Esophagus muscularis mucosa (tissue), 4 donors: ENCODE measurements around the gene OR4D9.

ENCODE experiments used
- CTCF ChIP-seq, 3 experiments: fragments of 200-600 bp in 2 of 3; fragments of 450-650 bp in 1 of 3; sonication (generic) in 2 of 3; IDR thresholded peaks; one replicate each; pipeline ENCODE4 v1.5.1; 2017 to 2019; ENCODE audit warnings: antibody characterized with exemption in 3 of 3, mild to moderate bottlenecking in 2 of 3, moderate library complexity in 1 of 3
- EP300 ChIP-seq: sonication (generic); formaldehyde crosslinking; IDR thresholded peaks from one replicate; pipeline ENCODE4 v1.6.1; 2017; ENCODE audit warnings: antibody characterized with exemption
- POLR2A ChIP-seq: fragments of 450-650 bp; IDR thresholded peaks from one replicate; pipeline ENCODE4 v1.6.1; 2017; ENCODE audit warnings: antibody characterized with exemption, moderate library complexity, mild to moderate bottlenecking, low read depth
- POLR2AphosphoS5 ChIP-seq, 2 donors: sonication (generic); formaldehyde crosslinking; IDR thresholded peaks; one replicate each; pipeline ENCODE4 v1.6.1; 2017; ENCODE audit warnings: antibody characterized with exemption in 2 of 2

GRCh38 chr11:59556115-59556916 is 45.0 kb downstream of the OR4D9 start:
- TF ChIP-seq CTCF (IDR thresholded peaks at IDR 0.05) = no peak
- TF ChIP-seq POLR2A = no peak
- peak in 1 of 2 donors; percentile 43 for TF ChIP-seq POLR2AphosphoS5 (IDR thresholded peaks at IDR 0.05)
- TF ChIP-seq EP300 = no peak
